Stimulated activated naive CD4-positive, alpha-beta T cell (primary cell): Measurements from ENCODE around the gene TMEM200A.
A peak's percentile ranks its signal among the peaks of the same experiment; 100 is the strongest.
"Not testable (repeated sequence)": the region's sequence is repeated elsewhere in the genome, so short reads cannot be mapped to it uniquely, and the experiment has no call there.

ENCODE experiments used
- DNase-seq, 6 experiments: peaks; one replicate each; lab custom pipeline; 2025; lab: John Stamatoyannopoulos, UW

The TMEM200A gene

GRCh38 chr6:130365166-130366106, at the start of gene TMEM200A:
Gene TMEM200A (plus strand): TSS chr6:130366017. CDS start chr6:130440423, 74,406 bp downstream.
- peak in 3 of 6 experiments; percentile 12 to 25 (median 19) for DNase-seq

- no peak for DNase-seq
These were observed 44.9 kb upstream of the TMEM200A start for GRCh38 chr6:130320908-130321307.

DNA sequence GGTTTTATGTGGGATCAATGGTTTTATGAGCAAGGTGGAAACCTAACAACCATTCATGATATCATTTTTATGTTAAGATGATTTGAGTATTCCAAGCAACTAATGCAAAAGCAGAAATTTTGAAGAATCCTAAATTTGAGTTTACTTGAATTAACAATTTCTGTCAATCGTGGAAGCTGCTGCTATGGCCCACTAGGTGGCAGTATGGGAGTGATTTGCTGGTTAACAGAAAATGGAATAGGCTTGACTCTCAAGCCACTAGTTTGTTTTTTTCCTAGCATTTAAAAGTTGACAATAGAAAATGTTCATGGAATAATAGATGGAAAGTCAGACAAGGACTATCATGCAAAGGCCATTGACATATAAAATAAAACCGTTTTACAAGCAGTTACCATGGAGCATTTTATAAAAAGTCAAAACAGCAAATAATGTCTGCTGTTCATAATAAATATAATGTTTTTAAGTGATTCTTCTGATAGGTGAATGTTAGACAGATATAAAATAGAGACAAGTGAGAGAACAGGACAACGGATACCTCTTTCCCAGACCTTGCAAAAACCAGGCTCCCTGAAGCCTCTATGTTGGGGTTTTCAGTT, 43.0 kb upstream of the TMEM200A start:
- peak; percentile 3 to 66 (median 37) for DNase-seq

DNA sequence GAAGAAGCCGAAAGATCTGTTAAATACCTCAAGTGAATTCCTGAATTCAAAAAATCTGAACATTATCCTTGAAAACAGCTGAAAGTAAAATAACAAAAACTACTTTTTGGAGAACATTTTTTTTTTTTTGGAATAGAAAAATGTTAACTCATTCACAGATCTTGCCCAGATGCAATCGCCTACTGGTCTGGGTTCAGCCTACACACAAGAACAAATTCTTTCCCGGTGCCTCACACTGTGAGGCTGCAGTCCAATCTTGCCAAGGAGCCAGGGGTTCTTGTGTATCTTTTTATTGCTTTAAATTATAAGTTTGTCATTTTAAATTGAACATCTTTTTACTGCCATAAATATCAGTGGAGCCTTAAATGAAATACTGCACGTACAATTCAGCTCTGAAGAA, 41.2 kb upstream of the TMEM200A start:
- no peak for DNase-seq

DNA sequence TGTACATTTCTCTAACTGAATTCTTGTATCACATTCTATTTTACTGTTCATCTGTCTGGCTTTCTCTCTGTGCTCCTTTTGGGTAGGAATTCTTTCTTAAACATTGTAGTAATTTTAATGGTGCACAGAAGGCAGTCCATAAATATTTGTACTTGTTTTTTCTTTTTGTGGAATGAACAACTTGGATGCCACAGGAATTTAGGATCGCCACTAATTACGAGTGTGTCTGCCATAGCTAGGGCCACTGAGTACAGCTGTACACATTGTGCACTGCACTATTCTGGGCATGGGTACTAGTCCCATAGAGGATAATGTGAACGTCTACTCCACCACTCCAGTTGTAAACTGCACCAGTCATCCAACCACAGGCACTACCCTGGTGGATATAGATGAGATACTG, 39.3 kb upstream of the TMEM200A start:
- DNase-seq, result no peak

GRCh38 chr6:130337534-130337933, 28.3 kb upstream of the TMEM200A start:
- DNase-seq, result no peak

GRCh38 chr6:130346324-130346723, 19.5 kb upstream of the TMEM200A start:
- DNase-seq, result not testable (repeated sequence)

GRCh38 chr6:130354322-130354721, 11.5 kb upstream of the TMEM200A start:
- DNase-seq, result no peak

DNA sequence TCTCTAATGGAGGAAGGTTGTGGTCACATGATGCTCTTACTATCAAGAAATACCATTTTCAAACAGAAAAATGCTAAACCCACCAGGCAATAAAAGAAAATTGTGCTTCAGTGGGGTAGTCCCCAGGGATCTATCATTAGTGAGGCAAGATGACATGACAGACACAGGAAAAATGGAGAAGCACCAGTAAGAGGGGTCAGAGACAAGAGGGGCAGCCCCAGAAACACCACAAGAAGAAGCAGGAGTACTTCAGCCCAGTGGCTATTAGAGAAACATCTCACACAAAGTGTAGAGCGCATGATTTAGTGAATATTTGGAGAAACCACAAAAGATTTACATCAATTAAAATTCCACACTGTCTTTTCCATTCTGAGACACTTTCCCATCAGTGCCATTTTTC, 10.2 kb upstream of the TMEM200A start:
- no peak for DNase-seq

DNA sequence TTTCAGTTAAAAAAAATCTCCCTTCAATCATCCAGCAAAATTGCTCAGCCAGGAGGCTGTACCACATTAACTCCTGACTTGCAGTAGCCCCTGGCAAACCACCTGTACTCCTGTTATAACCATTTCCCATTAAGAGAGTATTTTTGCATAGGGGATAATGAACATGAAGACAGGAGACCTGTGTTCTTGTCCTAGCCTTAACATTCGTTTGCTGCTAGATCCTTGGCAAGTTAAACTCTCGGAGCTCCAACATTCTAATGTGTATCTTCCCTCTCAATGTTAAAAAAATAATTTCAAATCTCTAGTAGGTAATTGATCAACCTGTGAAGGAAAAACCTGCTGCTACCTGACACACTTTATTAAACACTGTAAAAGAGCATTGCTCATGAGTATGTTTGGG, 8.4 kb upstream of the TMEM200A start:
- DNase-seq, result no peak

GRCh38 chr6:130359736-130360135, 6.1 kb upstream of the TMEM200A start:
- DNase-seq, result no peak

GRCh38 chr6:130362128-130362527, 3.7 kb upstream of the TMEM200A start:
- peak in 2 of 6 experiments; percentile 11 to 19 for DNase-seq

DNA sequence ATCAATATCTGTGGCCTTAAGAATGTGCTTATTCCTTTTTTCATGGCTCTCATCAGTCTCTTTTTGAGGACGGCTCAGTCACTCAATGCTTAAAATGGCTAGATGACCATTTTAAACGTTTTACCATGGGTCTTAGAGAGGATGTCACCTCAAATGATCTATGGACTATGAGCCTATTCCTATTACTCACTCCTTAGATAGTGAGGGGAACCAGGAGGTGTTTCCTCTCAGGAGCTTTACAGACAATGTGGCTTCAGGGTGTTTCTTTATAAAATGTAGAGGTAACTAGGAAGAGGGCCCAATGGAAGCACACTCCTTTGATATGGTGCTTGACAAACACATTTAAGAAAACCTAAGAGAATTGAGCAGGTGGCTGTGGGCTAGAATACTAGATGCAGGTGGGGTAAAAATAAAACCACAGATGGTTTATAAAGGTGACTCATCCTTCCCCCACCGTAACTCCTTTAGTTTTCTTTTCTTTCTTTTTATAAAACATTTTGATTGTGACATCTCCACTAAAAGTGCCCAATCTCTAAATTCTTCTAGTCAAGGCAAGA, 1.5 kb upstream of the TMEM200A start:
- DNase-seq, result no peak

- DNase-seq, result peak in 2 of 6 experiments; percentile 1 to 18
These were observed 539 bp downstream of the TMEM200A start for GRCh38 chr6:130366107-130367005.

- DNase-seq, result no peak
These were observed 1.9 kb downstream of the TMEM200A start for GRCh38 chr6:130367767-130368166.

DNA sequence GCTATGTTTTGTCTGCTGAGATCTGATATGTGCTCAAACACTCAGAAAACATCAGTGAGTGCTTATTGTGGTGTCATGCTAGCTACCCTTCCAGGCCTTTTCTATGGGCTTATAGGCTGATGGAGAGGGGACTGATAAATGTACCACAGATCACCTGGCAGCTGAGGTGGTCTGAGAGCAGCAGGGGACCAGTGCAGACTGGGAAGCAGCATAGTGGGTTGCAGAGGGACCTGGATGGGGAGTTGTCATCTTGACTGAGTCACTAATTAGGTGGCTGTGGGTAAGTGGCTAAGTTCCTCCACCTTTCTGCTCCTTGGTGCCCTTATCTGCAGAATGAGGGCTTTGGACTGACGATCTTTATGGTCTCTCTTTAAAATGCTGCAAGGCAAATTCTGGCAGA, 2.8 kb downstream of the TMEM200A start:
- DNase-seq, result no peak

DNA sequence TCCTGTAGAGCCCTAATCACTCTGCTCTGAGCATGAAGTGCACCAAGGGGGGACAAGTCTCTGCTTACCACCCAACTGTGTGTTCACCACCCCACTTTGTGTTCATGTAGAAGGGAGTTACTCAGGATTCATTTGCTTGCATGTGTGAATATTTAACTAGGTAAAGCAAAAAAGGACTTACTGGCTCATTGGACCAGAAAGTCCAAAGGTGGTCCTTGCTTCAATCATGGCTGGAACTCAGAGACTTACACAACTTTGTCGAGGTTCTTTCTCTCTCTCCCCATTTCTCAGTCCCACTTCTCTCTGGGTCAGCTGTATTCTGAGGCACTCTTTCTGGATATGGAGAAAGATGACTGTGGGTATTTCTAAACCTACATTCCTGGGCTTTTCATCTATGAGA, 4.0 kb downstream of the TMEM200A start:
- no peak for DNase-seq

DNA sequence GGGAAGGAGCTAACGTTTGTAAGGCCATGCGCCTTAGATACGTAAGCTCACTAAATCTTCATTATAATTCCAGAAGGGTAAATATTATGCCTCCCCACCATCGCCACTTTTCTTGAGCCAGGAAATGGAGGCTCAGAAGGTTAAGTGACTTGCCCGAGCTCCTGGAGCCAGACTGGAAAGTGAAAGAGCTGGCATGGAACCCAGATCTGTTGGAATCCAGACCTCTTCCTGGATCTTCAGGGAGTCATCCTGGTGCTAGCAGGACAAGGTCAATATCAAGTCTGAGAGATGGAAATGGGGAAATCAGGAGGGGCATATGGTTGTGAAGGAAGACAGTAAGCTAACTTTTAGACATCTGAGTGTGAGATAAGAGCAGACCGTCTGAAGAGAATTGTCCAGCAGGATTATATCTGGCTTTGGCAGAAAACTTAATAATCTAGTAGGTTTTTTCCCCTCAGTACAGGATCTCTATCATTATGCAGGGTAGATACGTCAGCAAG, 6.2 kb downstream of the TMEM200A start:
- DNase-seq, result no peak

DNA sequence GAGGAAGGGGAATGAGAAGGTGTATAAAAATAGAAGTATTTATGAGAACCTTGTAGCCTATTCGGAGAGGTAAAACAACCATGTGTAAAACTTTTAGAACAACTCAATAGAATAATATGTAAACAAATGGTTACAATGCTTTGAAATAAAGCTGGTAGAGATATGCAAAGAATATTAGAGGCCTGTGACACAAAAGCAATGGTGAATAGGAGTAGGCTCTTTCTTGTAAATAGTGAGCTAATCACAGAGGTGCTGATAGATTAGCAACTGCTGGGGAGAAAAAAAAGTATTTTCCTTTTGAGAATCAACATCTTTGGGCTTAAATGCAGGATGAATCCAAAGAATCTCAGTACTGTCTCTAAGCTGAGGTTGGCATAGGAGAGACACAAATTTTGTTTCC, 7.0 kb downstream of the TMEM200A start:
- no peak for DNase-seq

GRCh38 chr6:130373992-130374391, 8.2 kb downstream of the TMEM200A start:
- no peak for DNase-seq

GRCh38 chr6:130376936-130377335, 11.1 kb downstream of the TMEM200A start:
- no peak for DNase-seq

GRCh38 chr6:130377371-130377770, 11.6 kb downstream of the TMEM200A start:
- DNase-seq, result no peak
